Measurements from ENCODE around the gene HBD.
A peak's percentile ranks its signal among the peaks of the same experiment; 100 is the strongest.

Gene HBD

GRCh38 chr11:5232176-5232575 is 2.1 kb downstream of the HBD start:
- DNase-seq (ENCODE audit: low read depth): no peak

GRCh38 chr11:5231111-5231510 is 3.2 kb downstream of the HBD start:
- no peak for DNase-seq (ENCODE audit: low read depth)

DNA sequence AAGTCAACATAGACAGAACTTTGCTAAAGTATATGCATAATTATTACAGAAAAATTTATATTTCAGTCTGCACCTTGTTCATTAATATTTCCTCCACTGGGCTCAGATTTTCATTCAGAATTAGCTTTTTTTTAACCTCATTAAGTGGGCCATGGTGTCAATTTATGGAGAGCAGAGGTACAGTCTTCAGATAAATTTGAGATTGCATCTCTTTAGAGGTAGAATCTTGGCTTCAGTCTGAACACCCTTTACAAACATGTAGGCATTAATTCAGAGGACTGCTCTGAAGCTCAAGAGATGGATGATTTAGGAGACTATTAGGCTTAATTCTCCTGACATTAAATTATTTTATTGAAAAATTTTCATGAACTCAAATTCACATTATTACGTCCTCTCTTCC is 4.0 kb downstream of the HBD start:
- DNase-seq (ENCODE audit: low read depth): no peak

- no peak for DNase-seq (ENCODE audit: low read depth)
These were observed 4.5 kb downstream of the HBD start for GRCh38 chr11:5229796-5230195.

- DNase-seq (ENCODE audit: low read depth): no peak
These were observed 4.9 kb downstream of the HBD start for GRCh38 chr11:5229356-5229755.

GRCh38 chr11:5228124-5228523 is 6.2 kb downstream of the HBD start:
- DNase-seq (ENCODE audit: low read depth): no peak

DNA sequence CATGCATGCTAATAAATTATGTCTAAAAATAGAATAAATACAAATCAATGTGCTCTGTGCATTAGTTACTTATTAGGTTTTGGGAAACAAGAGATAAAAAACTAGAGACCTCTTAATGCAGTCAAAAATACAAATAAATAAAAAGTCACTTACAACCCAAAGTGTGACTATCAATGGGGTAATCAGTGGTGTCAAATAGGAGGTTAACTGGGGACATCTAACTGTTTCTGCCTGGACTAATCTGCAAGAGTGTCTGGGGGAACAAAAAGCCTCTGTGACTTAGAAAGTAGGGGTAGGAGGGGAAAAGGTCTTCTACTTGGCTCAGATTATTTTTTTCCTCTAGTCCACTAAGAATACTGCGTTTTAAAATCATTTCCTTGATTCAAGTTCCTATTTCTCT is 6.6 kb downstream of the HBD start:
- no peak for DNase-seq (ENCODE audit: low read depth)

DNA sequence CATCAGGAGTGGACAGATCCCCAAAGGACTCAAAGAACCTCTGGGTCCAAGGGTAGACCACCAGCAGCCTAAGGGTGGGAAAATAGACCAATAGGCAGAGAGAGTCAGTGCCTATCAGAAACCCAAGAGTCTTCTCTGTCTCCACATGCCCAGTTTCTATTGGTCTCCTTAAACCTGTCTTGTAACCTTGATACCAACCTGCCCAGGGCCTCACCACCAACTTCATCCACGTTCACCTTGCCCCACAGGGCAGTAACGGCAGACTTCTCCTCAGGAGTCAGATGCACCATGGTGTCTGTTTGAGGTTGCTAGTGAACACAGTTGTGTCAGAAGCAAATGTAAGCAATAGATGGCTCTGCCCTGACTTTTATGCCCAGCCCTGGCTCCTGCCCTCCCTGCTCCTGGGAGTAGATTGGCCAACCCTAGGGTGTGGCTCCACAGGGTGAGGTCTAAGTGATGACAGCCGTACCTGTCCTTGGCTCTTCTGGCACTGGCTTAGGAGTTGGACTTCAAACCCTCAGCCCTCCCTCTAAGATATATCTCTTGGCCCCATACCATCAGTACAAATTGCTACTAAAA is 7.5 kb downstream of the HBD start, which contains the start of gene HBB:
HBB (minus strand) TSS at position 340 of the 579 bp plus-strand sequence; CDS start at position 290, 50 bp downstream.
- no peak for DNase-seq (ENCODE audit: low read depth)

DNA sequence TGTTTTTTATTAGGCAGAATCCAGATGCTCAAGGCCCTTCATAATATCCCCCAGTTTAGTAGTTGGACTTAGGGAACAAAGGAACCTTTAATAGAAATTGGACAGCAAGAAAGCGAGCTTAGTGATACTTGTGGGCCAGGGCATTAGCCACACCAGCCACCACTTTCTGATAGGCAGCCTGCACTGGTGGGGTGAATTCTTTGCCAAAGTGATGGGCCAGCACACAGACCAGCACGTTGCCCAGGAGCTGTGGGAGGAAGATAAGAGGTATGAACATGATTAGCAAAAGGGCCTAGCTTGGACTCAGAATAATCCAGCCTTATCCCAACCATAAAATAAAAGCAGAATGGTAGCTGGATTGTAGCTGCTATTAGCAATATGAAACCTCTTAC is 8.8 kb downstream of the HBD start:
- no peak for DNase-seq (ENCODE audit: low read depth)

- DNase-seq (ENCODE audit: low read depth): no peak
These were observed 9.5 kb downstream of the HBD start for GRCh38 chr11:5224538-5225479.

DNA sequence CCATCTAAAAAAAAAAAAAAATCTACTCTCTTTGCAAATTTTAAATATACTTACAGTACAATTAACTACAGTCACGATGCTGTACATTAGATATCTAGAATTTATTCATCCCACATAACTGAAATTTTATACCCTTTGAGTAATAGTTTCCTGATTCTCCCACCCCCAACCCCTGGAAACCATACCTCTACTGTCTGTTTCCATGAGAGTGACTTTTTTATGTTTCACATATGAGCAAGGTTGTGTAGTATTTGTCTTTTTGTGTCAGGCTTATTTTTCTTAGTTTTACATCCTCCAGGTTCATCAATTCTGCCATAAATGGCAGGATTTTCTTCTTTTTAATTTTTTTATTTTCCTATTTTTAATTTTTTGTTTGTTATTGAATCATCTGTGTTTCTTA is 10.6 kb downstream of the HBD start:
- no peak for DNase-seq (ENCODE audit: low read depth)

- DNase-seq (ENCODE audit: low read depth): no peak
These were observed 11.1 kb downstream of the HBD start for GRCh38 chr11:5223146-5223545.

DNA sequence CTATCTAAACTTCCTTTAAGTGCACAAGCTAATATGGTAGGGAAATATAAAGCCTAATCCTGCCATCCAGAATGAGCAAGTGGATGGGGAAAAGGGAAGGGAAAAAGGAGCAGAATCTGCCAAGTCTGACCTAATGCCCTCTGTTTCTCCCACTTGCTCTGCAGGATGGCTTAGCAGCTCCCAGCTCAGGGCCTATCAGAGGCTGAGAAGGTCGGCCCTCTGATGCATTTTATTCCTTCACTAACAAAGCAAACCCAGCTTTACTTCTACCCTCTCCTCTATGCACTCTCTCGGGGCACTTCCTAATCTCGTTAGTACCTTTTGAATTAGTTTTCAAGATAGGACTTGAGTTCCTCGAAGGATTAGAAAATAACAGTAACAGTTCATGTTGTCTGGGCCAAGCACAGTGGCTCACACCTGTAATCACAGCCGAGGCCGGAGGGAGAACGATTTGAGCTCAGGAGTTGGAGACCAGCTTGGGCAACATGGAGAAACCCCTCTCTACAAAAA is 23.9 kb downstream of the HBD start:
- no peak for DNase-seq (ENCODE audit: low read depth)

DNA sequence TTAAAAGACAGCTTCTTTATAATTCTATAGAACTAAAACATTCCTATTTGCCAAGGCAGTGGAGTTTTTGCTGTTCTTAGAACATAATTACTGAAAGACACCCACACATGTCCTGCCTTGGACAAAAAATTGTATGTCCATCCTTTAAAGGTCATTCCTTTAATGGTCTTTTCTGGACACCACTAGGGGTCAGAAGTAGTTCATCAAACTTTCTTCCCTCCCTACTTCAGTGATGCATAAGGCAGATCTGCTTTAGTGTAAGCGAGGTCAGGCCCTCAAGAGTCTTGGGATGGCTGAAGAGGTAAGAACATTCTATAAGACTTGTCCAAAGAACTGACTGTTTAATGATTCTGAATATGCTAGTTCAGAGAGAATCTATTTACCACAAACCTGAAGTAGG is 29.5 kb downstream of the HBD start:
- DNase-seq (ENCODE audit: low read depth): peak; percentile 46

- no peak for DNase-seq (ENCODE audit: low read depth)
These were observed 30.9 kb downstream of the HBD start for GRCh38 chr11:5203366-5203765.

GRCh38 chr11:5200582-5200981 is 33.7 kb downstream of the HBD start, which contains the start of gene OR51V1:
TSS of gene OR51V1 (minus strand) at chr11:5200682. CDS start at chr11:5200682, 0 bp downstream.
- DNase-seq (ENCODE audit: low read depth): no peak

GRCh38 chr11:5198285-5198684 is 36.0 kb downstream of the HBD start:
- DNase-seq (ENCODE audit: low read depth): no peak

DNA sequence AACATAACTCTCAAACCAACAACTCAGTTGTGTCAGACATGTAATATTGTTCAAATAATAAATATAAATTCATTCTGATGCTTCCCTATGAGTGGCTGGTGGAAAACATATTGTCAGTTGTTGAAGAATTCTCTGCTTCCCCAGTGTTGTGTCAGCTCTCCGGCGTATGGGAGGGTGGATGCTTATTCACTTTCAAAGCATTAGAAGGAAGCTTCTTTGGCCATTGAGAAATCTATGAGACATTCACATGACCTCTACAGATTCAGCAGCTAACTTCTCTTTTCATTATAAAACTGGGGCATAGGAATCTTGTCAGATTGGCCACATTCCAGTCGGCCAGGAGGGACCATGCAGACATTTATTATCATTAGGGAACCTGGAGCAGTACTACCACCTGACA is 36.7 kb downstream of the HBD start:
- peak; percentile 11 for DNase-seq (ENCODE audit: low read depth)

- no peak for DNase-seq (ENCODE audit: low read depth)
These were observed 37.6 kb downstream of the HBD start for GRCh38 chr11:5196731-5197130.

DNA sequence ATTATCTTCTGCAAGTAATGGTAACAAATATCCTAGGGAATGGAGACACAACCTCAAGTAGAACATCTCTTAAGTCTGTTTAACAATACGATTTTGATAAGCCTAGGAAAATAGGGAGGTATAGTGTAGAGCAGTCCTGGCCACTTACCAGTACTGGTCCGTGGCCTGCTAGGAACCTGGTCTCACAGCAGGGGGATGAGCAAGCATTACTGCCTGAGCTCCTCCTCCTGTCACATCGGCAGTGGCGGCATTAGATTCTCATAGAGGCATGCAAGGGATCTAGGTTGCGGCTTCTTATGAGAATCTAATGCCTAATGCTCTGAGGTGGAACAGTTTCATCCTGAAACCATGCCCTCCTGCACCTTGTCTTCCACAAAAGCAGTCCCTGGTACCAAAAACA is 38.2 kb downstream of the HBD start:
- DNase-seq (ENCODE audit: low read depth): no peak

DNA sequence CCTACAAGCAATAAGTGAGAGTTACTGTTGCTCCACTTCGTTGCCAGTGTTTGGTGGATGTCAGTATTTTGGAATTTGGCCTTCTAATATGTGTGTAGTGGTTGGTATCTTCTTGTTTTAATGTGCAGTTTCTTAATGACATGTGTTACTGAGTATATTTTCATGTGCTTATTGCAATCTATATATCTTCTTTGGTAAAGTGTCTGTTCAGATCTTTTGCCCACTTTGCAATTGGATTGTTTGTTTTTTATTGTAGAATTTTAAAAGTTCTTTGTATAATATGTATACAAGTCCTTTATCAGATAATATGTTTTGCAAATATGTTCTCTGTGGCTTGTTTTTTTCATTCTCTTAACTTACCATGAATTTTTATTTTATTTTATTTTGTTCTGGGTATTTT is 41.5 kb downstream of the HBD start:
- no peak for DNase-seq (ENCODE audit: low read depth)

DNA sequence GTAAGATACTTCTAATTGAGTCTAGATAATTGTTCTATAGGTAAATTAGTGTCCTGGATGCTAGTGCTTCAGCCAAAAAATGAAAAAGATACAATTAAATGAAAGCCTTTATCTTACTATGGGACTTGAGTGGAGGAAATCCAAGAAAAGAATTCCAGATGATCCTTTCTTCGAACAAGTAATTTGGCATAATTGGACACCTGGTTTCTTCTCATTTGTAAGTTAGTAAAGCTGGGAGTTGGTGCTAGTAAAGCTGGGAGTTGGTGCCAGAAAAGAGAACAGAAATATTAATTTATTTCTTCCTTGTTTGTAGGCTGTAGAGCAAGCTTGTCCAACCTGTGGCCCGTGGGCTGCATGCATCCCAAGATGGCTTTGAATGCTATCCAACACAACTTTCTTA is 46.1 kb downstream of the HBD start:
- DNase-seq (ENCODE audit: low read depth): no peak
